HG03025 (cell line): ENCODE data around the gene CCNB3.

Experiments used
- ATAC-seq: cut with Tn5 transposase; IDR thresholded peaks from one replicate; pipeline ENCODE4 v1.9.1; 2021; ENCODE audit warnings: mild to moderate bottlenecking, moderate library complexity; ENCODE audit not compliant: unreplicated experiment, low FRiP score

CCNB3 gene, protein sequence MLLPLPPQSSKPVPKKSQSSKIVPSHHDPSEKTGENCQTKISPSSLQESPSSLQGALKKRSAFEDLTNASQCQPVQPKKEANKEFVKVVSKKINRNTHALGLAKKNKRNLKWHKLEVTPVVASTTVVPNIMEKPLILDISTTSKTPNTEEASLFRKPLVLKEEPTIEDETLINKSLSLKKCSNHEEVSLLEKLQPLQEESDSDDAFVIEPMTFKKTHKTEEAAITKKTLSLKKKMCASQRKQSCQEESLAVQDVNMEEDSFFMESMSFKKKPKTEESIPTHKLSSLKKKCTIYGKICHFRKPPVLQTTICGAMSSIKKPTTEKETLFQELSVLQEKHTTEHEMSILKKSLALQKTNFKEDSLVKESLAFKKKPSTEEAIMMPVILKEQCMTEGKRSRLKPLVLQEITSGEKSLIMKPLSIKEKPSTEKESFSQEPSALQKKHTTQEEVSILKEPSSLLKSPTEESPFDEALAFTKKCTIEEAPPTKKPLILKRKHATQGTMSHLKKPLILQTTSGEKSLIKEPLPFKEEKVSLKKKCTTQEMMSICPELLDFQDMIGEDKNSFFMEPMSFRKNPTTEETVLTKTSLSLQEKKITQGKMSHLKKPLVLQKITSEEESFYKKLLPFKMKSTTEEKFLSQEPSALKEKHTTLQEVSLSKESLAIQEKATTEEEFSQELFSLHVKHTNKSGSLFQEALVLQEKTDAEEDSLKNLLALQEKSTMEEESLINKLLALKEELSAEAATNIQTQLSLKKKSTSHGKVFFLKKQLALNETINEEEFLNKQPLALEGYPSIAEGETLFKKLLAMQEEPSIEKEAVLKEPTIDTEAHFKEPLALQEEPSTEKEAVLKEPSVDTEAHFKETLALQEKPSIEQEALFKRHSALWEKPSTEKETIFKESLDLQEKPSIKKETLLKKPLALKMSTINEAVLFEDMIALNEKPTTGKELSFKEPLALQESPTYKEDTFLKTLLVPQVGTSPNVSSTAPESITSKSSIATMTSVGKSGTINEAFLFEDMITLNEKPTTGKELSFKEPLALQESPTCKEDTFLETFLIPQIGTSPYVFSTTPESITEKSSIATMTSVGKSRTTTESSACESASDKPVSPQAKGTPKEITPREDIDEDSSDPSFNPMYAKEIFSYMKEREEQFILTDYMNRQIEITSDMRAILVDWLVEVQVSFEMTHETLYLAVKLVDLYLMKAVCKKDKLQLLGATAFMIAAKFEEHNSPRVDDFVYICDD (N-terminal part only)

DNA sequence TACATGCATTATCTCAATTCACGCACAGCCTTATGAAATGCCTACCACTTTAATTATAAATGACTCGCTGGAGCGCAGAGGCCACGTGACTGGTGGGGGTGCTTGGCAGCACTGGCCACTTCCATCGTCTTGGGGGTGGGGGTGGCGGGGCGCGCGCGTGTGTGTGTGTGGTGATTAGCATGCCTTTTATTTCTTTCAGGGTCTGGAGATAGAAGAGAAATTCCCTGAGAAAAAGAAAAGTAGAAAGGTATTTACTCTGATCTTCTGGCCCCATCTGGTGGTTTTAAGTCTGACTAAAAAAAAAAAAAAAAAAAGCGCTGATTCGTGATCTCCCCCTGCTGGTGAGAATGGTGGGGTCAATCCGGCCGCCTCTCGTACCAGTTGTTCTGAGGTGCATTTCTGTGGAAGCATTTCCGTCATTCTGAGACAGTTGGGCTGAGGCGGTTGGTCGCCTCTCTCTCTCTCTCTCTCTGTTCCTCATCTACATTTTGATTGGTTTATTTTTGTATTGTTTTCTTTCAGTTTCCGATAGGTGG, at the start of gene CCNB3:
CCNB3 (plus strand) TSS at position 402 of the 536 bp plus-strand sequence. CDS start 80,399 bp downstream, outside the sequence.
- ATAC-seq, result peak; percentile 84

DNA sequence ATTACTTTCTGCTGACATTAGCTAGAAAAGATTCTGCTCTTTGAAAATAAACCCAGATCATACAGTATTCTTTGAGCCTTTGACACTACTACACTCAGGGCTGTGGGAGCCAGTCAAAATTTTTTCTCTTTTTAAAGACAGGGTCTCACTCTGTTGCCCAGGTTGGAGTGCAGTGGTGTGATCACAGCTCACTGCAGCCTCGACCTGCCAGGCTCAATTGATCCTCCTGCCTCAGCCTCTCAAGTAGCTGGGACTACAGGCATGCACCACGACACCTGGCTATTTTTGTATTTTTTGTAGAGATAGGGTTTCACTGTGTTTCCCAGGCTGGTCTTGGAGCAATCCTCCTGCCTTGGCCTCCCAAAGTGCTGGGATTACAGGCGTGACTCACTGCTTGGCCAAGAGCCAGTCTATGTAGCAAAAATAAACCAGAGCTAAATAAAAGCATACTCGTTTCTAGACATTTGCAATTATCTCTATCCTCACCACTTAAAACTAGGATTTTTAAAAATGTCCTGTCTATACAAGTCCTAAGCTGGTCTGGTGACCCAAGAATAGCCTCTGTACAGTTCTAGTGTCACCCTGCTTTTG, 46.9 kb upstream of the CCNB3 start:
- ATAC-seq, result no peak

DNA sequence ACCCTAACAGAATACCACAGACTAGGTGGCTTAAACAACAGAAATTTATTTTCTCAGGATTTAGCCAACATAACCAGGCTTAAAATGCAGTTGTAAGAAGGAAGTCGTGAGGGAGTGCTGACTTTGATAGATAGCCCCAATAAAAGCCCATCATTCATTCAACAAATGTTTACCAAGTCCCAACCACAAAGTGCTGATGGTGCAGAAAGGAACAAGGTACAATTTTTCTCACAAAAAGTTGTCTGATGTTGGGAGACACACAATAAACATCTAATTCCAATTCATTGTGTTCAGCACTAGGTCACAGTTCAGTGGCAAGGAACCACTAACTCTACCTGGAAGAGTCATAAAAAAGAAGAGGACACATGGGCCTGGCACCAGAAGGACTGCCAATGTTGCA, 46.0 kb upstream of the CCNB3 start:
- no peak for ATAC-seq

DNA sequence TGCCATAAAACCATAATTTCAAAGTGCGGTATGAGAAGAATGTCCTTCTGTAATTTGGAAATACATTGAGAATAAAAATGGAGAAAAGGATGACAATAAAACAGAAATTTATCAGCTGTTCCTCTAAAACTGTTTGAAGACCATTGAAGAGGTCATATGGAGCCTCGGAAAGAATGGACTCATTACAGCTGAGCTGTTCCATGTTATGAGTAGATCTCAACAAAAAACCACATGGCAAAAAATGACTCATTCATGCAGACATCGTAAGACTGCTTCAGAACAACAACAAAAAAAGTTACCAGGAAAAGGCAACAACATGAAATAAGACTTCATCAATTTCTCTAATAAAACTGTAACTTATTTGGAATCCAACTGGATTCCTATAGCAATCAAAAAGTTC, 43.4 kb upstream of the CCNB3 start:
- ATAC-seq, result no peak

DNA sequence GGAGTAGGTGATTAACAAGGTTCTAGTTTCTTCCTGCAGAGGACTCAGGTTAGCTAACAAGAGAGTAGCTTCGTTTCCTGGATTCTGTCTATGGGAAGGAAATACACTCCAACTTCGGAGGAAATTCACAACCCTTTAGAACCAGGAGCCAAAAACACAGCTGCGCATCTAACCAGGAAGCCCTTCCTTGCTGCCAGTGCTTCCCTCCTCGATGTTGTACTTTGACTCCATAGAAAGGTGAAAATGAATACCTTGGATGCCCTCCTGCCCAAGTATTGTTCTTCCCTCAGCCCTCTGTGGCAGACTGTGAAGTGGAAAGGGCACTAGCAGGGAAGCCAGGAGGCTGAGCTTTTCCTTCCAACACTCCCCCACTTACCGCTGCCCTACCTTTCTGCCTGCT, 38.8 kb upstream of the CCNB3 start:
- no peak for ATAC-seq

DNA sequence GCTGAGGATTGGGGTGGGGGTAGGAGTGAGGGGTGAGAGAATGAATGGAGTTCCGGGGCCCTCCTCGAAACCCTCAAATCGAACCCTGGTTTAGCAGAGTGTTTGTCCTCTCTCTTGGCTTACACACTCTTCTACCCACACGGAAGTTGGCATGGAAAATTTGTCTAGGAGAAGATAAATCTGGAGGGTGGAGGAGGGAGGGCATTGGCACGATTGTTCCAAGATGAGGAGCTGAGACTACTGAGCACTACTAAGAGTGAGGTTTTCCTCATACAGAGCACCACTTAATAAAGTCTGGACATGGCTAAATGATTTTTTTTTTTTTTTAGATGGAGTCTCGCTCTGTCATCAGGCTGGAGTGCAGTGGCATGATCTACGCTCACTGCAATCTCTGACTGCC, 37.2 kb upstream of the CCNB3 start:
- ATAC-seq, result no peak

DNA sequence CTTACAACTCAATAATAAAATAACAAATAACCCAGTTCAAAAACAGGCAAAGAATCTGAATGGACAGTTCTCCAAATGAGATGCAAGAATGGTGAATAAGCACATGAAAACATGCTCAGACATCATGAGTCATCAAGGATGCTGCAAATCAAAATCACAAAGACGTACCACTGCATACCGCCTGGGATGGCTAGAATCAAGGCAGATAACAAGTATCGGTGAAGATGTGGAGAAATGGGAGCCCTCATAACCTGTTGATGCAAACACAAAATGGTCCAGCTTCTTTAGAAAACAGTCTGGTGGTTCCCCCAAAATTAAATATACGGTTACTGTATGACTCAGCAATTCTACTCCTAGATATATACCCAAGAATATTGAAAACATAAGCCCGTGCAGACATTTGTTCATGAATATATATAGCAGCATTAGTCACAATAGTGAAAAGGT, 36.3 kb upstream of the CCNB3 start:
- ATAC-seq, result no peak

DNA sequence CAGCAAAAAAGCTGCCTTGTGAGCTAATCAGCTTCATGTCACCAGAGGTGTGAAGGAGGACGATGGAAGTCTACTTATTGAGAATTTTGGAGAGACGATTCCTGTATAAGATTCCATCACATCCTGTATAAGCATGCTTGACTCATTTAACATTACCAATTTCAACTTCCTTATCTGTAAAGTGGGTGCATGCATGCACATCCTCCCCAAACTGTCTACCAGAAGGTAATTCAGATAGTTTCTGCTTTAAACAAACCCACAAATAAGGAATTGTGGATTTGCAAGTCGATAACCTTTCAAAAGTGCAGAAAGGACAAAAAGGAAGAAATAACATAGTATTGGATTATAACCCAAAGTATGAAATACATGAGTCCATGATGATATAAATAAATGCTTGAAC, 34.8 kb upstream of the CCNB3 start:
- no peak for ATAC-seq

DNA sequence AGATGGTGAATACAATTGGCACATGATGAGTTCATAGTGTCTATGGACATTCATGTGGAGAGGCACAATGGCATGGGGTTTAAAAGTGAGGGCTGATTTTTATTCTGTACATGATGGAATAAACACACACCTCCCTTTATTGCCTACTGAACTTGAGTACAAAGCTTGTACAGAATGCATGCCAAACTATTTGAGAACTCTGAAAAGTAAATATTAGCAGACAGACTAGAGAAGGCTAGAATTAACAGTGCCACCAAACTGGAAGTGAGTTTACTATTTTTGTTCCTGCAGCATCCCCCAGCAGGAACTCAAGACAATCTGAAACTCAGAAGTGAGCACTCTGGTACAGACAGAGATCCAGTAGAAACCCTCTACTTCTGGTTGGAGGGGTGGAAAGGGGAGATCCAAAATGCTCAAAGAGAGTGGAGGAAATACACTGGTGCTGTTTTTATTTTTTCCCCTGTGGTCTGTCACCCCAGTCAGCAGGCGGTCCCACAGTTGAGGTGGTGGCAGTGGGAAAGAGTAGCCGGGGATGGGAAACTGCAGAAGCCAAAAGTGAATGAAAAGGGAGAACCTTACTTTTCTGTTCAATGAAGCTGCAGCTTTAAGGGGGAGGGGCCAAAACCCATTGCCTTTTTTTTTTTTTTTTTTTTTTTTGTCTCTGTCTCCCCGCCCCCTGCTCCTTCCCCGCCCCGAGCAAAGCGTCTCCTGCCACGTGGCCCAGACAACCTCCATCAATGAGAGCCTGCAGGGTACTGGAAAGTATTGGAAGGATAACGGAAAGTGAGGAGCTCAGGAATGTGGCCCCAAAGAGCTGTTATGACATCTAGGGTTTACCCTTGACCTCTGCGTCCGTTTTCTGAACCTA, 24.3 kb upstream of the CCNB3 start:
- no peak for ATAC-seq

DNA sequence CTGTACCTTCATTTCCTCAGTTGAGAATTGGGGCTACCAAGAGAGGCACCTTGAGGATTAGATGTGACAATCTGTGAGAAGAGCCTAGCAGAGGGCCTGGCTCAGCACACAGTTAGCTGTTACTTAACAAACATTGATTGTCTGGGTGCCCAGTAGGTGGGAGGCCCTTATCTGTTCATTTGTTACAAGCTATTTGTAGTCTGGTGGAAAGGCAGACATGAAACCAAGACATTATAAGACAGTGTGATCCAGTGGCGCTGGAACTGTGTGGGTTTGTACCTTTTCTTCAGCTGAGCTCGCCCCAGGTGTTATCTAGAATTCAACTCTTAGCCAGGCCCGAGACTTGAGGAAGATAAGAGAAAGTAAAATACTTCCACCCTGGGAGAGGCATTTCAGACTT, 20.7 kb upstream of the CCNB3 start:
- no peak for ATAC-seq

DNA sequence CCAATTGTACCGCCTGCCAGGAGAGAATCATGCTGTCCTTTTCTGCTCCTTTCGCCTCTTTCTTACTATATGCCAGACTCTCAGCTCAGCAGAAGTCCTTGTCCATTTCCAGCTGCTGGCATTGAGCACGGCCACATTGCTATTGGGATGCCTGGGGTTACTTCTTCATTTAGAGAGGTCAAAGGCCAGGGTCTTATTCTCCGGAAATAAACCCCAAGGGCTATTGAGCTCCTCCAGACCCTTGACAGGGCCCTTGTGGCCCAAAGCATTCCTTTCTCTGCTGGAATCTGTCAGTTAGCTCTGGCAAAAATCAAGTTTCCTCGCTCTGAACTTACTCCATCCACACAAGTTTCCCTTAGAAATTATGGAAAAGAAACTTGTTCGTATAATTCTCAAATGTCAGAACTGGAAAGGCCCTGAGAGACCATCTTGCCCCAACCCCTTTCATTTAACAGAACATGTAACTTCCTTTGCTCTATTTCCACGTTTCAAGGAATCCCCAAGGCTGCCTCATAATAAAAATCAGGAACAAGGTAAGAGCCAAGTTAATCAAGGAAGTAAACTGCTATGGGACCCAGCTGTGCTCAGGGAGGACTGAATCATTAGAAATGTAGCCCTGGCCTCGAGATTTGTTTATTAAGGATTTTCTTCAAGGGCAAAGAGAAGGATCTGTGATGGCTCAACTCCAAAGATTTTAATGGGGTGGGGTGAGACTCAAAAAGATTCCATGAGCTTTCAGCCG, 15.5 kb upstream of the CCNB3 start:
- ATAC-seq, result no peak

DNA sequence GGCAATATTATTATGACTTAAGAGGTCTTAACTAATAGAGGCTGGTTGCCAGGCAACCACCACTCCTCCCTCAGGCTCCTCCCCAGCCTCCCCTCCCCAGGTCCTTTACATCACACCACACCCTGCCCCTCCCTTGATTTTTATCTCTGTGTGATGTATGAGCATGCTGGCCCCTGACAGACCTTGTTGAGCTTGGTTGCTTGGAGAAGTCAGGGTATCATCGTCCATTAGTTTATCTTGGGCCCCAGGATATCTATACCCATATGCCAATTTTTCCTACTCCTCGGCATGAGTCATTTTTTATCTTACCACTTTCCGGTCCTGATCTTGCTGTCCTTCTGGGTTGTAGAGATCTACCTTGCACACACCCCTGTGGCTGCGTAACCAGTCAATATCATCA, 6.2 kb upstream of the CCNB3 start:
- ATAC-seq, result no peak

DNA sequence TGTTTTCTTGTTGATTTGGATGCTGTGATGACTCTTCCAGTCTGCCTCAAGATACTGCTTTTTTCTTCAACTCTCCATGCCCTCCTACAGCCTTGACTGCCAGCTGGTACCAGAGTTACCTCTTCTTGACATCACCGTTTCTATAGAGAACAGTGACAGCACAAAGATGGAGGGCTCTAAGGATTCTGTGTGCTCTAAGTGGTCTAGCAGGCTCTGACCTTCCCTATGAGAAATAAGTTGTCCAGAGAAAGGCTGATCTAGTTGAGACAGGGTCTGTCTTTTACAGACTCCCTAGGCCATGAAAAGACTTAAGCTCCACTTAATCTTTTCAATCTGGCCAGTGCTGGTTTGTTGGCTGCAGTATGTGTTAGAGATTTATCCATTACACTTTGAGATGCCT, 3.7 kb upstream of the CCNB3 start, which contains the start of gene AKAP4:
AKAP4 (minus strand) TSS at position 101 of the 400 bp plus-strand sequence. CDS start 118 bp downstream, outside the sequence.
- ATAC-seq, result no peak

DNA sequence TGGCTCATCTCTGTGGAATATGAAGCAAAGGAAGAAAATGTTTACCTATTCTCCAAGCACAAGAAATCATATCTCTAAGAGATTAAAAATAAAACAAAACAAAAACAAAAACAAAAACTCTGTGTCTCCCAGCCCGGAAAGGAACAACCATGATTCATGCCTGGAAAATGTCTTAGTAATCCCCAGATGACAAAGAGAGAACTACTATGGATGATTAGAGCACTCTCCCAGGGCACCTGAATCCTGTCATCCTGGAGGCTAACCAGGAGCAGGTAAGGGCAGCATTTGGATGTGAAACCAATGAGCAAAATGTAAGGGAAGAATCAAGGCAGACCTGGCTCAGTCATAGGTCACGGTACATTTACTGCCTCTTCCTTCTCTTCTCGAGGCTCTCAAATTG, 2.0 kb upstream of the CCNB3 start:
- no peak for ATAC-seq

DNA sequence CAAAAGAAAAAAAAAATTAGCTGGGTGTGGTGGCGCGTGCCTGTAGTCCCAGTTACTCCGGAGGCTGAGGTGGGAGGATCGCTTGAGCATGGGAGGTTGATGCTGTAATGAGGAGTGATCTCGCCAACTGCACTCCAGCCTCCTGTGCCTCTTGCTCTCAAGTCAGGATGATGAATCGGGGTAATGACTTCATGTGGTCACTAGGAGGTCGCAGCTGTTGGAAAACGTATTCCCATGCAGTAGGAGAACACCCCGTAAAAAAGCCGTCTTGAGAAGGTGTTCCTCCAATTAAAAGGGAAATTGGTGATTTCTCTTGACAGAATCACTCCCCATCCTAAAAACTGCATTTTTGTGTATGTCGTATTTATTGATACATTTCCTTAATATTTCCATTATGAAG, 2.2 kb downstream of the CCNB3 start:
- ATAC-seq, result no peak

DNA sequence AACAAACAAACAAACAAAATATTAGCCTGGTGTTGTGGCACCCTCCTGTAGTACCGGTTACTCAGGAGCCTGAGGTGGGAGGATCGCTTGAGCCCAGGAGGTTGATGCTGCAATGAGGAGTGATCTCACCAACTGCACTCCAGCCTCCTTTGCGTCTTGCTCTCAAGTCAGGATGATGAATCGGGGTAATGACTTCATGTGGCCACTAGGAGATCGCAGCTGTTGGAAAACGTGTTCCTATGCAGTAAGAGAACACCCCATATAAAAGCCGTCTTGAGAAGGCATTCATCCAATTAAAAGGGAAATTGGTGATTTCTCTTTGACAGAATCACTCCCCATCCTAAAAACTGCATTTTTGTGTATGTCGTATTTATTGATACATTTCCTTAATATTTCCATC, 6.9 kb downstream of the CCNB3 start:
- ATAC-seq, result no peak

DNA sequence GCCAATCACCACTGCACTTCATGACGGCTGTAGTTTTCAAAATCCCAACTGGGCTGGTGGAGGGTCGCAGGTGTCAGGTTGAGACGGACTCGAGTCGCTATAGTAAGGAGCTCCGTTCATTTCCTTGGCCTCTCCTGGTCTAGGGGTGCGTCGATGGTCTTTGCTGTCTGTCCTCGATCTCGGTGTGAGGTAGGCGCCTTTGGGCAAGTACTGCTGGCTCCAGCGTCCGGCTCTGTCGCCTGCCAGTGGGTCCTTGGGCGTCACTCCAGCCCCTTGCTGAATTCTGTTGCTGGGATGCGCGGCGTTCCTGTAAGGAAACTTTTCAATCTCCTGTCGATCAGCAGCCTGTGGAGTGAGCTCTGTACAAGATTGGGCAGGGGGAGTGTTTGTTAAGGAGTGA, 76.7 kb downstream of the CCNB3 start:
- ATAC-seq, result no peak

DNA sequence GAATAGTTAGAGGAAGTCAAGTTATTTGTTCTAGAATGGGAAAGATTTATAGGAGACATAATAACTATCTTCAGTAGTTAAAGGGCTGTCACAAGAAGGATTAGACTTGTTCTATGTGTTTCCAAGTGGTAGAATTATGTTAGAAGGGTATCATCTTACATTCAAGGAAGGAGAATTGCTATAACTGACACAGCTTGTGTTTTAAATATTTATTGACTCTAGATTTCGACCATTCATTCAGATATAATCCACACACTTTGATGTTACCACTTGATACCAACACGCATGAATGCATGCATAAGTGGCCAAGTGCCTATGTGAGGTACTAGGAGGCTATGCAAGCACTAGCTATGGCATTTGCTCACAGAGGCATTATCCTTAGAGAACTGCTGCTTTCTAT, 122.7 kb downstream of the CCNB3 start:
- ATAC-seq, result no peak
